Measurements from ENCODE around the gene MAS1.

GRCh38 chr6:159866286-159867247, 24.2 kb upstream of the MAS1 start:
- TF ChIP-seq EZH2 (IDR thresholded peaks at IDR 0.05; ENCODE audit: borderline replicate concordance, control insufficient read depth, low read depth, low read length): no peak
- TF ChIP-seq MAX (IDR thresholded peaks at IDR 0.05; ENCODE audit: low read depth, low read length): no peak
- TF ChIP-seq CTCF (IDR thresholded peaks at IDR 0.05 in 2 of 3, conservative IDR thresholded peaks at IDR 0.05 in 1 of 3; ENCODE audit: control insufficient read depth in 2 of 3, extremely low read depth in 1 of 3, insufficient read depth in 1 of 3, low read depth in 3 of 3, low read length in 3 of 3): no peak
- TF ChIP-seq CHD4 (IDR thresholded peaks at IDR 0.05): no peak
- no peak for TF ChIP-seq YY1 (IDR thresholded peaks at IDR 0.05; ENCODE audit: low read depth, low read length)
- TF ChIP-seq PML (IDR thresholded peaks at IDR 0.05; ENCODE audit: low read length): no peak
- no peak for TF ChIP-seq JUND (IDR thresholded peaks at IDR 0.05; ENCODE audit: low read depth, low read length)
- no peak for TF ChIP-seq MYC (IDR thresholded peaks at IDR 0.05; ENCODE audit: insufficient read depth, insufficient read length, insufficient replicate concordance, low read length, severe bottlenecking)
- TF ChIP-seq JUNB (IDR thresholded peaks at IDR 0.05): no peak
- no peak for TF ChIP-seq YBX1 (IDR thresholded peaks at IDR 0.05)
- no peak for TF ChIP-seq IRF4 (IDR thresholded peaks at IDR 0.05; ENCODE audit: low read depth, low read length)
- TF ChIP-seq CHD2 (IDR thresholded peaks at IDR 0.05; ENCODE audit: borderline replicate concordance, low read depth, low read length): no peak
- TF ChIP-seq RFX5 (IDR thresholded peaks at IDR 0.05; ENCODE audit: low read depth, low read length): no peak
- no peak for TF ChIP-seq POLR2A (IDR thresholded peaks at IDR 0.05; ENCODE audit: low read depth, low read length)

Measured in GM12878 (cell line).